HEK293 (cell line): Measurements from ENCODE around the gene OR51G1.

Source experiments
- CTCF ChIA-PET: fragments of 350-600 bp; formaldehyde crosslinking; extraction: SDS; loops from one replicate; lab custom pipeline; 2021; ENCODE audit warnings: antibody characterized with exemption; lab: Yijun Ruan, JAX
- POLR2A ChIA-PET: fragments of 300-600 bp; formaldehyde crosslinking; extraction: SDS; loops from one replicate; lab custom pipeline; 2020; ENCODE audit warnings: antibody characterized with exemption, inconsistent platforms; lab: Yijun Ruan, JAX
- H3K27ac ChIP-seq: fragments of 200-500 bp; sonication (Bioruptor generic); 2 replicates; pipeline ENCODE4 v1.5.1; 2014; ENCODE audit warnings: low read depth, low read length, control low read depth, inconsistent platforms; ENCODE audit errors: extremely low read depth
- H3K36me3 ChIP-seq, 2 experiments: fragments of 200-500 bp in 1 of 2; sonication (Bioruptor generic) in 1 of 2; 1 replicate in 1 of 2; 2 replicates in 1 of 2; pipeline ENCODE4 v1.5.1; 2014 to 2017; ENCODE audit warnings: inconsistent platforms in 2 of 2, low read length in 2 of 2; ENCODE audit not compliant: control insufficient read depth in 2 of 2, insufficient read depth in 1 of 2
- H3K4me1 ChIP-seq: fragments of 200-500 bp; sonication (Bioruptor generic); 2 replicates; pipeline ENCODE4 v1.5.1; 2014; ENCODE audit warnings: mild to moderate bottlenecking, low read length, inconsistent platforms; ENCODE audit not compliant: control insufficient read depth, insufficient read depth
- H3K4me3 ChIP-seq: 2 replicates; pipeline ENCODE4 v1.5.1; 2011; ENCODE audit warnings: low read depth, mild to moderate bottlenecking, control low read depth, low read length, moderate library complexity
- H3K9me3 ChIP-seq: fragments of 200-500 bp; sonication (Bioruptor generic); 2 replicates; pipeline ENCODE4 v1.5.1; 2014; ENCODE audit warnings: low read depth, low read length, inconsistent platforms; ENCODE audit not compliant: control insufficient read depth, insufficient read depth
- FEZF1 ChIP-seq: fragments of 450-650 bp; formaldehyde crosslinking; IDR thresholded peaks from 2 replicates; pipeline ENCODE4 v1.5.1; 2016; ENCODE audit warnings: missing biosample characterization, missing genetic modification characterization
- MYNN ChIP-seq: fragments of 450-650 bp; formaldehyde crosslinking; IDR thresholded peaks from 2 replicates; pipeline ENCODE4 v1.5.1; 2016; ENCODE audit warnings: missing biosample characterization, missing genetic modification characterization, borderline replicate concordance
- OSR2 ChIP-seq: fragments of 450-650 bp; formaldehyde crosslinking; IDR thresholded peaks from 2 replicates; pipeline ENCODE4 v1.5.1; 2016; ENCODE audit warnings: missing biosample characterization, missing genetic modification characterization
- RBAK ChIP-seq: fragments of 450-650 bp; formaldehyde crosslinking; IDR thresholded peaks from 2 replicates; pipeline ENCODE4 v1.5.1; 2016; ENCODE audit warnings: missing biosample characterization, missing genetic modification characterization
- SP3 ChIP-seq: fragments of 450-650 bp; formaldehyde crosslinking; IDR thresholded peaks from 2 replicates; pipeline ENCODE4 v1.5.1; 2016; ENCODE audit warnings: missing biosample characterization, missing genetic modification characterization
- WT1 ChIP-seq: fragments of 450-650 bp; formaldehyde crosslinking; IDR thresholded peaks from 2 replicates; pipeline ENCODE4 v1.5.1; 2016; ENCODE audit warnings: missing biosample characterization, missing genetic modification characterization
- ZFP3 ChIP-seq: fragments of 450-650 bp; formaldehyde crosslinking; IDR thresholded peaks from 2 replicates; pipeline ENCODE4 v1.5.1; 2016; ENCODE audit warnings: low read depth, missing biosample characterization, missing genetic modification characterization
- ZIC2 ChIP-seq: fragments of 450-650 bp; formaldehyde crosslinking; IDR thresholded peaks from 2 replicates; pipeline ENCODE4 v1.5.1; 2016; ENCODE audit warnings: missing biosample characterization, missing genetic modification characterization
- ZNF140 ChIP-seq: fragments of 450-650 bp; formaldehyde crosslinking; IDR thresholded peaks from 2 replicates; pipeline ENCODE4 v1.5.1; 2016; ENCODE audit warnings: missing biosample characterization, missing genetic modification characterization
- ZNF157 ChIP-seq: fragments of 450-650 bp; formaldehyde crosslinking; IDR thresholded peaks from 2 replicates; pipeline ENCODE4 v1.5.1; 2016; ENCODE audit warnings: missing biosample characterization, missing genetic modification characterization
- ZNF24 ChIP-seq: fragments of 450-650 bp; formaldehyde crosslinking; IDR thresholded peaks from 2 replicates; pipeline ENCODE4 v1.5.1; 2016; ENCODE audit warnings: missing biosample characterization, missing genetic modification characterization
- ZNF302 ChIP-seq: fragments of 450-650 bp; formaldehyde crosslinking; IDR thresholded peaks from 2 replicates; pipeline ENCODE4 v1.5.1; 2016; ENCODE audit warnings: missing biosample characterization, missing genetic modification characterization, low read depth
- ZNF354C ChIP-seq: fragments of 450-650 bp; formaldehyde crosslinking; IDR thresholded peaks from 2 replicates; pipeline ENCODE4 v1.5.1; 2016; ENCODE audit warnings: missing biosample characterization, missing genetic modification characterization, low read depth, borderline replicate concordance
- ZNF37A ChIP-seq: fragments of 450-650 bp; IDR thresholded peaks from 2 replicates; pipeline ENCODE4 v1.5.1; 2018; ENCODE audit warnings: missing biosample characterization, missing genetic modification characterization
- ZNF423 ChIP-seq: fragments of 450-650 bp; formaldehyde crosslinking; IDR thresholded peaks from 2 replicates; pipeline ENCODE4 v1.5.1; 2016; ENCODE audit warnings: missing biosample characterization, missing genetic modification characterization
- ZNF701 ChIP-seq: fragments of 450-650 bp; formaldehyde crosslinking; IDR thresholded peaks from 2 replicates; pipeline ENCODE4 v1.5.1; 2016; ENCODE audit warnings: missing biosample characterization, missing genetic modification characterization
- ZNF76 ChIP-seq: fragments of 450-650 bp; formaldehyde crosslinking; IDR thresholded peaks from 2 replicates; pipeline ENCODE4; 2016; ENCODE audit warnings: low read depth, missing biosample characterization, missing genetic modification characterization, borderline replicate concordance
- TF ChIP-seq, protein P1 (sequence below): fragments of 450-650 bp; formaldehyde crosslinking; IDR thresholded peaks from 2 replicates; pipeline ENCODE4 v1.5.1; 2016; ENCODE audit warnings: missing biosample characterization, missing genetic modification characterization
- TF ChIP-seq, protein P2 (sequence below): fragments of 450-650 bp; formaldehyde crosslinking; IDR thresholded peaks from 2 replicates; pipeline ENCODE4 v1.5.1; 2017; ENCODE audit warnings: missing biosample characterization, missing genetic modification characterization
- TF ChIP-seq, protein P3 (sequence below): fragments of 450-650 bp; formaldehyde crosslinking; IDR thresholded peaks from 2 replicates; pipeline ENCODE4 v1.5.1; 2016; ENCODE audit warnings: missing biosample characterization, missing genetic modification characterization
- TF ChIP-seq, protein P4 (sequence below): sonication (generic); formaldehyde crosslinking; IDR thresholded peaks from 2 replicates; pipeline ENCODE4 v1.8.1; 2022; ENCODE audit warnings: mild to moderate bottlenecking, moderate library complexity, missing genetic modification reagents
- TF ChIP-seq, protein P5 (sequence below): fragments of 450-650 bp; formaldehyde crosslinking; IDR thresholded peaks from 2 replicates; pipeline ENCODE4 v1.5.1; 2016; ENCODE audit warnings: missing biosample characterization, missing genetic modification characterization
- TF ChIP-seq, protein P6 (sequence below): IDR thresholded peaks from 2 replicates; pipeline ENCODE4 v1.6.1; 2011; ENCODE audit warnings: mild to moderate bottlenecking, low read depth, low read length, borderline replicate concordance

The OR51G1 gene

DNA sequence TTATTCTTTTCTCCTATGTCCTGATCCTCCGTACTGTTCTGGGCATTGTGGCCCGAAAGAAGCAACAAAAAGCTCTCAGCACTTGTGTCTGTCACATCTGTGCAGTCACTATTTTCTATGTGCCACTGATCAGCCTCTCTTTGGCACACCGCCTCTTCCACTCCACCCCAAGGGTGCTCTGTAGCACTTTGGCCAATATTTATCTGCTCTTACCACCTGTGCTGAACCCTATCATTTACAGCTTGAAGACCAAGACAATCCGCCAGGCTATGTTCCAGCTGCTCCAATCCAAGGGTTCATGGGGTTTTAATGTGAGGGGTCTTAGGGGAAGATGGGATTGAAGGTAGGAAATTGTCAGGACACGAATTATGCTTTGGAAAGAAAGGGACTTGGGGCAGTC lies 41.6 kb downstream of the OR51G1 start (continued):
- TF ChIP-seq, protein P1, sequence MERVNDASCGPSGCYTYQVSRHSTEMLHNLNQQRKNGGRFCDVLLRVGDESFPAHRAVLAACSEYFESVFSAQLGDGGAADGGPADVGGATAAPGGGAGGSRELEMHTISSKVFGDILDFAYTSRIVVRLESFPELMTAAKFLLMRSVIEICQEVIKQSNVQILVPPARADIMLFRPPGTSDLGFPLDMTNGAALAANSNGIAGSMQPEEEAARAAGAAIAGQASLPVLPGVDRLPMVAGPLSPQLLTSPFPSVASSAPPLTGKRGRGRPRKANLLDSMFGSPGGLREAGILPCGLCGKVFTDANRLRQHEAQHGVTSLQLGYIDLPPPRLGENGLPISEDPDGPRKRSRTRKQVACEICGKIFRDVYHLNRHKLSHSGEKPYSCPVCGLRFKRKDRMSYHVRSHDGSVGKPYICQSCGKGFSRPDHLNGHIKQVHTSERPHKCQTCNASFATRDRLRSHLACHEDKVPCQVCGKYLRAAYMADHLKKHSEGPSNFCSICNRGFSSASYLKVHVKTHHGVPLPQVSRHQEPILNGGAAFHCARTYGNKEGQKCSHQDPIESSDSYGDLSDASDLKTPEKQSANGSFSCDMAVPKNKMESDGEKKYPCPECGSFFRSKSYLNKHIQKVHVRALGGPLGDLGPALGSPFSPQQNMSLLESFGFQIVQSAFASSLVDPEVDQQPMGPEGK = no peak
- TF ChIP-seq ZNF76 (no peak), ZNF302 (tag by site-specific recombination) (no peak), FEZF1 (tag by site-specific recombination) (no peak), ZFP3 (tag by site-specific recombination) (no peak), OSR2 (no peak)

DNA sequence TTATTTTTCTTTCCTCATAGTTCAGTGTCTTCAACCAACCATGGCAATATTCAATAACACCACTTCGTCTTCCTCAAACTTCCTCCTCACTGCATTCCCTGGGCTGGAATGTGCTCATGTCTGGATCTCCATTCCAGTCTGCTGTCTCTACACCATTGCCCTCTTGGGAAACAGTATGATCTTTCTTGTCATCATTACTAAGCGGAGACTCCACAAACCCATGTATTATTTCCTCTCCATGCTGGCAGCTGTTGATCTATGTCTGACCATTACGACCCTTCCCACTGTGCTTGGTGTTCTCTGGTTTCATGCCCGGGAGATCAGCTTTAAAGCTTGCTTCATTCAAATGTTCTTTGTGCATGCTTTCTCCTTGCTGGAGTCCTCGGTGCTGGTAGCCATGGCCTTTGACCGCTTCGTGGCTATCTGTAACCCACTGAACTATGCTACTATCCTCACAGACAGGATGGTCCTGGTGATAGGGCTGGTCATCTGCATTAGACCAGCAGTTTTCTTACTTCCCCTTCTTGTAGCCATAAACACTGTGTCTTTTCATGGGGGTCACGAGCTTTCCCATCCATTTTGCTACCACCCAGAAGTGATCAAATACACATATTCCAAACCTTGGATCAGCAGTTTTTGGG lies 42.2 kb downstream of the OR51G1 start, which contains the start of gene OR51T1:
Gene OR51T1, plus strand, starts transcription at position 41 of the 641 bp plus-strand sequence. Its CDS starts 0 bp downstream, at position 41.
- ChIA-PET POLR2A (no interaction called here), CTCF (interaction anchor here (0.7 kb wide), 1 partner anchor 245 kb away, joined by 3 read pairs; the partner anchor contains the start of gene OR51D1)
- Histone ChIP-seq H3K9me3 (no peaks in the 10 kb centered on the region), H3K4me1 (no peaks in the 10 kb centered on the region), H3K36me3 (no peaks in the 10 kb centered on the region), H3K27ac (no peak within 1 kb of the TSS), H3K4me3 (no peak within 1 kb of the TSS)
- no peak for TF ChIP-seq RBAK (tag by site-specific recombination)
- TF ChIP-seq ZNF140 = no peak
- TF ChIP-seq SP3 (tag by site-specific recombination) = no peak
- TF ChIP-seq MYNN (tag by site-specific recombination) = no peak
- no peak for TF ChIP-seq ZNF157
- TF ChIP-seq, protein P2, sequence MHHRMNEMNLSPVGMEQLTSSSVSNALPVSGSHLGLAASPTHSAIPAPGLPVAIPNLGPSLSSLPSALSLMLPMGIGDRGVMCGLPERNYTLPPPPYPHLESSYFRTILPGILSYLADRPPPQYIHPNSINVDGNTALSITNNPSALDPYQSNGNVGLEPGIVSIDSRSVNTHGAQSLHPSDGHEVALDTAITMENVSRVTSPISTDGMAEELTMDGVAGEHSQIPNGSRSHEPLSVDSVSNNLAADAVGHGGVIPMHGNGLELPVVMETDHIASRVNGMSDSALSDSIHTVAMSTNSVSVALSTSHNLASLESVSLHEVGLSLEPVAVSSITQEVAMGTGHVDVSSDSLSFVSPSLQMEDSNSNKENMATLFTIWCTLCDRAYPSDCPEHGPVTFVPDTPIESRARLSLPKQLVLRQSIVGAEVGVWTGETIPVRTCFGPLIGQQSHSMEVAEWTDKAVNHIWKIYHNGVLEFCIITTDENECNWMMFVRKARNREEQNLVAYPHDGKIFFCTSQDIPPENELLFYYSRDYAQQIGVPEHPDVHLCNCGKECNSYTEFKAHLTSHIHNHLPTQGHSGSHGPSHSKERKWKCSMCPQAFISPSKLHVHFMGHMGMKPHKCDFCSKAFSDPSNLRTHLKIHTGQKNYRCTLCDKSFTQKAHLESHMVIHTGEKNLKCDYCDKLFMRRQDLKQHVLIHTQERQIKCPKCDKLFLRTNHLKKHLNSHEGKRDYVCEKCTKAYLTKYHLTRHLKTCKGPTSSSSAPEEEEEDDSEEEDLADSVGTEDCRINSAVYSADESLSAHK (tag by site-specific recombination) = no peak
- TF ChIP-seq ZNF37A = no peak
- TF ChIP-seq, protein P3, sequence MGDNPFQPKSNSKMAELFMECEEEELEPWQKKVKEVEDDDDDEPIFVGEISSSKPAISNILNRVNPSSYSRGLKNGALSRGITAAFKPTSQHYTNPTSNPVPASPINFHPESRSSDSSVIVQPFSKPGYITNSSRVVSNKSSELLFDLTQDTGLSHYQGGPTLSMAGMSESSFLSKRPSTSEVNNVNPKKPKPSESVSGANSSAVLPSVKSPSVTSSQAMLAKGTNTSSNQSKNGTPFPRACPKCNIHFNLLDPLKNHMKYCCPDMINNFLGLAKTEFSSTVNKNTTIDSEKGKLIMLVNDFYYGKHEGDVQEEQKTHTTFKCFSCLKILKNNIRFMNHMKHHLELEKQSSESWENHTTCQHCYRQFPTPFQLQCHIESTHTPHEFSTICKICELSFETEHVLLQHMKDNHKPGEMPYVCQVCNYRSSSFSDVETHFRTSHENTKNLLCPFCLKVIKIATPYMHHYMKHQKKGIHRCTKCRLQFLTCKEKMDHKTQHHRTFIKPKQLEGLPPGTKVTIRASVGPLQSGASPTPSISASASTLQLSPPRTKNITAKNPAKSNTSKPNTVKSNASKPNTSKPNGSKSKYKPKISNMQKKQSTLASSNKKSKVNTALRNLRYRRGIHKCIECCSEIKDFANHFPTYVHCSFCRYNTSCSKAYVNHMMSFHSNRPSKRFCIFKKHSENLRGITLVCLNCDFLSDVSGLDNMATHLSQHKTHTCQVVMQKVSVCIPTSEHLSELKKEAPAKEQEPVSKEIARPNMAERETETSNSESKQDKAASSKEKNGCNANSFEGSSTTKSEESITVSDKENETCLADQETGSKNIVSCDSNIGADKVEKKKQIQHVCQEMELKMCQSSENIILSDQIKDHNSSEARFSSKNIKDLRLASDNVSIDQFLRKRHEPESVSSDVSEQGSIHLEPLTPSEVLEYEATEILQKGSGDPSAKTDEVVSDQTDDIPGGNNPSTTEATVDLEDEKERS (tag by site-specific recombination) = no peak
- no peak for TF ChIP-seq ZNF701 (tag by site-specific recombination)
- TF ChIP-seq, protein P4, sequence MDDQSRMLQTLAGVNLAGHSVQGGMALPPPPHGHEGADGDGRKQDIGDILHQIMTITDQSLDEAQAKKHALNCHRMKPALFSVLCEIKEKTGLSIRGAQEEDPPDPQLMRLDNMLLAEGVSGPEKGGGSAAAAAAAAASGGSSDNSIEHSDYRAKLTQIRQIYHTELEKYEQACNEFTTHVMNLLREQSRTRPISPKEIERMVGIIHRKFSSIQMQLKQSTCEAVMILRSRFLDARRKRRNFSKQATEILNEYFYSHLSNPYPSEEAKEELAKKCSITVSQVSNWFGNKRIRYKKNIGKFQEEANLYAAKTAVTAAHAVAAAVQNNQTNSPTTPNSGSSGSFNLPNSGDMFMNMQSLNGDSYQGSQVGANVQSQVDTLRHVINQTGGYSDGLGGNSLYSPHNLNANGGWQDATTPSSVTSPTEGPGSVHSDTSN (CRISPR knock-in tag) = no peak
- no peak for TF ChIP-seq ZIC2 (tag by site-specific recombination)
- TF ChIP-seq WT1 (tag by site-specific recombination) = no peak
- no peak for TF ChIP-seq ZNF423 (tag by site-specific recombination)
- TF ChIP-seq, protein P5, sequence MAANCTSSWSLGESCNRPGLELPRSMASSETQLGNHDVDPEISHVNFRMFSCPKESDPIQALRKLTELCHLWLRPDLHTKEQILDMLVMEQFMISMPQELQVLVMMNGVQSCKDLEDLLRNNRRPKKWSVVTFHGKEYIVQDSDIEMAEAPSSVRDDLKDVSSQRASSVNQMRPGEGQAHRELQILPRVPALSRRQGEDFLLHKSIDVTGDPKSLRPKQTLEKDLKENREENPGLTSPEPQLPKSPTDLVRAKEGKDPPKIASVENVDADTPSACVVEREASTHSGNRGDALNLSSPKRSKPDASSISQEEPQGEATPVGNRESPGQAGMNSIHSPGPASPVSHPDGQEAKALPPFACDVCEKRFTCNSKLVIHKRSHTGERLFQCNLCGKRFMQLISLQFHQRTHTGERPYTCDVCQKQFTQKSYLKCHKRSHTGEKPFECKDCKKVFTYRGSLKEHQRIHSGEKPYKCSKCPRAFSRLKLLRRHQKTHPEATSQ (tag by site-specific recombination) = no peak
- TF ChIP-seq ZNF24 = no peak
- TF ChIP-seq, protein P6, sequence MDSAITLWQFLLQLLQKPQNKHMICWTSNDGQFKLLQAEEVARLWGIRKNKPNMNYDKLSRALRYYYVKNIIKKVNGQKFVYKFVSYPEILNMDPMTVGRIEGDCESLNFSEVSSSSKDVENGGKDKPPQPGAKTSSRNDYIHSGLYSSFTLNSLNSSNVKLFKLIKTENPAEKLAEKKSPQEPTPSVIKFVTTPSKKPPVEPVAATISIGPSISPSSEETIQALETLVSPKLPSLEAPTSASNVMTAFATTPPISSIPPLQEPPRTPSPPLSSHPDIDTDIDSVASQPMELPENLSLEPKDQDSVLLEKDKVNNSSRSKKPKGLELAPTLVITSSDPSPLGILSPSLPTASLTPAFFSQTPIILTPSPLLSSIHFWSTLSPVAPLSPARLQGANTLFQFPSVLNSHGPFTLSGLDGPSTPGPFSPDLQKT = no peak
- TF ChIP-seq ZNF354C (tag by site-specific recombination) = no peak
